ENCODE data around the gene NUMB. TPM values are rescaled to one million over a fixed set of nuclear protein-coding genes. Genes with fewer than 3 reads are reported as not detected.

Gene NUMB
- total and polyA plus RNA-seq, 2 of the 13 experiments (the other 11 are each of a cell fraction or from before 2014, with no cell fraction given): 20.3 to 71.1 TPM

GRCh38 chr14:73463411-73463810 lies 5.1 kb upstream of the NUMB start (continued):
- TF ChIP-seq SAP130 (CRISPR knock-in tag; IDR thresholded peaks at IDR 0.05; ENCODE audit: low read depth) (peak; percentile 44; the same call in 1 of the 2 replicates), MAX (IDR thresholded peaks at IDR 0.05) (0 out of 2 replicates have a peak, but pooled peaks have one; percentile 27), FOSL2 (CRISPR knock-in tag; IDR thresholded peaks at IDR 0.05) (peak; percentile 56), HMG20A (CRISPR knock-in tag; IDR thresholded peaks at IDR 0.05; ENCODE audit: borderline replicate concordance) (peak; percentile 11; the same call in 1 of the 2 replicates), SOX13 (IDR thresholded peaks at IDR 0.05) (no peak), SOX13 (CRISPR knock-in tag; conservative IDR thresholded peaks at IDR 0.05 in 1 of 2, IDR thresholded peaks at IDR 0.05 in 1 of 2) (peak in 1 of 2 experiments; percentile 19; a peak in 1 of 4 replicates), ZKSCAN5 (CRISPR knock-in tag; IDR thresholded peaks at IDR 0.05) (peak; percentile 33; the same call in 1 of the 2 replicates)

GRCh38 chr14:73462815-73463214 lies 4.5 kb upstream of the NUMB start:
- Histone ChIP-seq H4K20me1 (ENCODE audit: insufficient read depth, low read length) (no peaks in the 10 kb centered on the region), H3K36me3 (replicated peaks in 1 of 2; ENCODE audit: control insufficient read depth in 1 of 2, insufficient read depth in 2 of 2, low read length in 2 of 2) (no peaks in the 10 kb centered on the region; a peak in 1 of 5 replicates), H3K9me3 (ENCODE audit: low read length) (no peaks in the 10 kb centered on the region), H3K79me2 (ENCODE audit: insufficient read depth, low read length) (peaks cover 18% of the 10 kb centered on the region), H3K27me3 (ENCODE audit: control insufficient read depth in 1 of 2, insufficient read depth in 2 of 2, low read length in 2 of 2) (no peaks in the 10 kb centered on the region), H3K4me3 (replicated peaks in 1 of 3; ENCODE audit: insufficient read depth in 1 of 3, low read depth in 2 of 3, low read length in 3 of 3) (peak overlapping the region; percentile 54 to 75 (median 59)), H3K27ac (ENCODE audit: extremely low read length, insufficient read depth, low read length) (peak overlapping the region; percentile 94), H3K9ac (ENCODE audit: insufficient read depth, low read depth, low read length) (peak overlapping the region; percentile 81), H3K4me2 (ENCODE audit: low read depth, low read length) (peak overlapping the region; percentile 87), H2AFZ (ENCODE audit: low read length) (no peak overlapping the region), H3K4me1 (ENCODE audit: insufficient read depth, low read length) (peaks cover 72% of the 10 kb centered on the region)
- ATAC-seq: no peak
- peak; percentile 72 for FAIRE-seq
- ChIA-PET POLR2A (interaction anchor here (1.0 to 3.6 kb wide), 23 partner anchors 9 to 436 kb away, joined by 3 to 39 read pairs (median 5); partner anchors contain the start of genes ACOT2, PSEN1, RBM25 and RIOX1), CTCF (ENCODE audit: low intra/inter-chr PET ratio, low total read pairs) (no interaction called here)
- no TSS peak for BruUV-seq (replicated peaks)
- 6% methylated on average over 4 of the region's 4 CpGs for WGBS (ENCODE audit: low lambda C conversion rate)
- intact Hi-C loops (cut with micrococcal nuclease; ENCODE audit: unreplicated experiment): no loop called here
- in situ Hi-C loops (cut with HindIII; ENCODE audit: extremely low pct_ligation_motif_present, low pct_unique_long_range_greater_than_20kb): loop anchor here (10.0 to 25.0 kb wide), 2 partner anchors 298 to 426 kb away; partner anchors contain the start of gene ZFYVE1
- no peak for DNase-seq (ENCODE audit: low spot score)
- TF ChIP-seq GZF1 (CRISPR knock-in tag; IDR thresholded peaks at IDR 0.05) (peak; percentile 8; the same call in 1 of the 2 replicates), DZIP1 (CRISPR knock-in tag; IDR thresholded peaks at IDR 0.05) (no peak), MLX (CRISPR knock-in tag; IDR thresholded peaks at IDR 0.05) (no peak), MTERF4 (CRISPR knock-in tag; IDR thresholded peaks at IDR 0.05) (0 out of 2 replicates have a peak, but pooled peaks have one; percentile 3), ZBTB7A (CRISPR knock-in tag; IDR thresholded peaks at IDR 0.05) (0 out of 2 replicates have a peak, but pooled peaks have one; percentile 27)
